Upper lobe of left lung (tissue), 6 donors: ENCODE results near the gene ISM2. TPM values are rescaled to one million over a fixed set of nuclear protein-coding genes. Genes with fewer than 3 reads are reported as not detected.

Source experiments
- ATAC-seq, 2 donors: fragments of 200-7000 bp; cut with Tn5 transposase; one replicate each; pipeline ENCODE4 v1.9.1; 2022; ENCODE audit warnings: mild to moderate bottlenecking in 2 of 2, moderate library complexity in 2 of 2; ENCODE audit not compliant: low FRiP score in 2 of 2
- DNase-seq, 2 donors: peaks; one replicate each; pipeline ENCODE4 v3.0.0-alpha.2; 2019 to 2020
- H3K27ac ChIP-seq, 4 donors: fragments of 200-600 bp; sonication (generic); one replicate each; pipeline ENCODE4 v1.5.1; 2016 to 2019
- H3K27me3 ChIP-seq, 4 donors: fragments of 200-600 bp; sonication (generic); one replicate each; pipeline ENCODE4 v1.5.1; 2017 to 2019
- H3K36me3 ChIP-seq, 4 donors: fragments of 200-600 bp; sonication (generic); one replicate each; pipeline ENCODE4 v1.5.1; 2016 to 2019
- H3K4me1 ChIP-seq, 4 donors: fragments of 200-600 bp; sonication (generic); one replicate each; pipeline ENCODE4 v1.5.1; 2018 to 2019
- H3K4me3 ChIP-seq, 4 donors: fragments of 200-600 bp; sonication (generic); one replicate each; pipeline ENCODE4 v1.5.1; 2017 to 2019; ENCODE audit warnings: mild to moderate bottlenecking in 2 of 4, moderate library complexity in 1 of 4
- H3K9me3 ChIP-seq, 4 donors: fragments of 200-600 bp; sonication (generic); one replicate each; pipeline ENCODE4 v1.5.1; 2018 to 2019
- CTCF ChIP-seq, 6 experiments: fragments of 450-650 bp in 4 of 6; fragments of 200-600 bp in 2 of 6; sonication (generic) in 2 of 6; IDR thresholded peaks; one replicate each; pipeline ENCODE4 v1.5.1; 2016 to 2019; ENCODE audit warnings: antibody characterized with exemption in 6 of 6
- EP300 ChIP-seq, 4 donors: sonication (generic); formaldehyde crosslinking; IDR thresholded peaks; one replicate each; pipeline ENCODE4 v1.5.1; 2017; ENCODE audit warnings: antibody characterized with exemption in 4 of 4, control low read depth in 2 of 4
- POLR2A ChIP-seq, 4 donors: fragments of 450-650 bp; IDR thresholded peaks; one replicate each; pipeline ENCODE4 v1.5.1; 2016 to 2017; ENCODE audit warnings: antibody characterized with exemption in 4 of 4, mild to moderate bottlenecking in 2 of 4
- POLR2AphosphoS5 ChIP-seq, 2 donors: sonication (generic); formaldehyde crosslinking; IDR thresholded peaks; one replicate each; pipeline ENCODE4 v1.5.1; 2017; ENCODE audit warnings: antibody characterized with exemption in 2 of 2
- WGBS, 2 donors: methylation state at CpG; one replicate each; pipeline ENCODE4 v1.1.5; 2017 to 2018; 5-methylcytosine and 5-hydroxymethylcytosine counted together
- total RNA-seq, 6 donors: library from RNA; depleted of rRNA in 4 of 6; stranded (reverse); fragments of >200 nt in 4 of 6; gene quantifications; one replicate each; pipeline versions ENCODE4 v1.1.0 to v1.2.1, GENCODE V29; 2016 to 2021
- donor health status: DM: no; HTN: no; CAD: no; lungs with moderate emphysema.
- donor health status: DM: no; HTN: yes; CAD: no; lungs with severe emphysema.

ISM2 gene
- total RNA-seq, 6 donors from 2014 or later = not detected

GRCh38 chr14:77508249-77508648, 9.6 kb upstream of the ISM2 start:
- H3K27ac ChIP-seq = no peak overlapping the region
- ATAC-seq = no peak
- no peaks in the 10 kb centered on the region for H3K27me3 ChIP-seq
- 79 to 90% methylated on average over 4 of the region's 4 CpGs for WGBS, 2 donors
- no peak overlapping the region for H3K4me3 ChIP-seq
- peaks cover 9 to 60% (median 27%) of the 10 kb centered on the region in 4 donors for H3K36me3 ChIP-seq
- H3K4me1 ChIP-seq = no peaks in the 10 kb centered on the region
- H3K9me3 ChIP-seq = no peaks in the 10 kb centered on the region
- DNase-seq = no peak
- TF ChIP-seq POLR2AphosphoS5 (IDR thresholded peaks at IDR 0.05) = no peak
- no peak for TF ChIP-seq EP300 (IDR thresholded peaks at IDR 0.05)
- TF ChIP-seq CTCF (IDR thresholded peaks at IDR 0.05) = no peak
- TF ChIP-seq POLR2A (IDR thresholded peaks at IDR 0.05) = no peak

GRCh38 chr14:77507762-77508161, 9.1 kb upstream of the ISM2 start:
- TF ChIP-seq EP300 (IDR thresholded peaks at IDR 0.05) (no peak), POLR2A (IDR thresholded peaks at IDR 0.05) (no peak), POLR2AphosphoS5 (IDR thresholded peaks at IDR 0.05) (no peak), CTCF (IDR thresholded peaks at IDR 0.05) (no peak)
- no peaks in the 10 kb centered on the region for H3K4me1 ChIP-seq
- WGBS, 2 donors = 94 to 97% methylated on average over 3 of the region's 3 CpGs
- no peak overlapping the region for H3K4me3 ChIP-seq
- no peaks in the 10 kb centered on the region for H3K9me3 ChIP-seq
- peaks cover 9 to 60% (median 27%) of the 10 kb centered on the region in 4 donors for H3K36me3 ChIP-seq
- H3K27ac ChIP-seq = no peak overlapping the region
- no peaks in the 10 kb centered on the region for H3K27me3 ChIP-seq
- no peak for DNase-seq
- ATAC-seq = no peak

GRCh38 chr14:77505031-77505430, 6.4 kb upstream of the ISM2 start:
- H3K27ac ChIP-seq = no peak overlapping the region
- WGBS, 2 donors = 71 to 72% methylated on average over 4 of the region's 4 CpGs
- DNase-seq (no peak), ATAC-seq (no peak)
- H3K4me1 ChIP-seq = no peaks in the 10 kb centered on the region
- no peak for TF ChIP-seq POLR2AphosphoS5 (IDR thresholded peaks at IDR 0.05)
- no peak for TF ChIP-seq EP300 (IDR thresholded peaks at IDR 0.05)
- no peak for TF ChIP-seq POLR2A (IDR thresholded peaks at IDR 0.05)
- TF ChIP-seq CTCF (IDR thresholded peaks at IDR 0.05) = no peak
- peaks cover 0 to under 1% (median 0%) of the 10 kb centered on the region in 4 donors for H3K27me3 ChIP-seq
- H3K9me3 ChIP-seq = no peaks in the 10 kb centered on the region
- peaks cover 0 to 37% (median 7%) of the 10 kb centered on the region in 4 donors for H3K36me3 ChIP-seq
- H3K4me3 ChIP-seq = no peak overlapping the region

- ATAC-seq = no peak
- Histone ChIP-seq H3K27ac (no peak overlapping the region), H3K4me1 (peaks cover 9 to 16% (median 11%) of the 10 kb centered on the region in 4 donors), H3K36me3 (peaks cover 0 to 22% (median 6%) of the 10 kb centered on the region in 4 donors), H3K9me3 (no peaks in the 10 kb centered on the region), H3K27me3 (peaks cover 0 to 19% (median 13%) of the 10 kb centered on the region in 4 donors), H3K4me3 (no peak overlapping the region)
- WGBS, 2 donors = 96 to 98% methylated on average over 5 of the region's 5 CpGs
- DNase-seq = no peak
- TF ChIP-seq EP300 (IDR thresholded peaks at IDR 0.05) (no peak), CTCF (IDR thresholded peaks at IDR 0.05) (no peak), POLR2AphosphoS5 (IDR thresholded peaks at IDR 0.05) (no peak), POLR2A (IDR thresholded peaks at IDR 0.05) (no peak)
These were observed 4.5 kb upstream of the ISM2 start for GRCh38 chr14:77503138-77503537.

- peaks cover 0 to 13% (median 3%) of the 10 kb centered on the region in 4 donors for H3K36me3 ChIP-seq
- no peak overlapping the region for H3K27ac ChIP-seq
- no peaks in the 10 kb centered on the region for H3K9me3 ChIP-seq
- WGBS, 2 donors = 77 to 78% methylated on average over 11 of the region's 11 CpGs
- H3K4me1 ChIP-seq = peaks cover 12 to 20% (median 15%) of the 10 kb centered on the region in 4 donors
- no peak for DNase-seq
- H3K27me3 ChIP-seq = peaks cover 0 to 23% (median 17%) of the 10 kb centered on the region in 4 donors
- H3K4me3 ChIP-seq = no peak overlapping the region
- TF ChIP-seq CTCF (IDR thresholded peaks at IDR 0.05) (no peak), POLR2A (IDR thresholded peaks at IDR 0.05) (no peak), EP300 (IDR thresholded peaks at IDR 0.05) (no peak)
- ATAC-seq = no peak
These were observed 3.6 kb upstream of the ISM2 start for GRCh38 chr14:77502109-77502782.
